Fibroblast of skin of right quadriceps (primary cell): ENCODE data around the gene MCTP2.
"Not testable (repeated sequence)": the region's sequence is repeated elsewhere in the genome, so short reads cannot be mapped to it uniquely, and the experiment has no call there.

Source experiments
- DNase-seq: peaks from one replicate; pipeline ENCODE4 v3.0.0-alpha.2; 2013

Gene MCTP2

GRCh38 chr15:94477913-94478553, 246.7 kb downstream of the MCTP2 start:
- no peak for DNase-seq

GRCh38 chr15:94478763-94479162, 247.4 kb downstream of the MCTP2 start:
- no peak for DNase-seq

- DNase-seq: no peak
Measured at GRCh38 chr15:94480289-94480834, 249.0 kb downstream of the MCTP2 start.

GRCh38 chr15:94485148-94485719, 253.9 kb downstream of the MCTP2 start:
- no peak for DNase-seq

- DNase-seq: no peak
Measured at GRCh38 chr15:94487635-94488034, 256.3 kb downstream of the MCTP2 start.

GRCh38 chr15:94493176-94493575, 261.8 kb downstream of the MCTP2 start:
- DNase-seq: no peak

GRCh38 chr15:94493586-94493985, 262.2 kb downstream of the MCTP2 start:
- DNase-seq: not testable (repeated sequence)

GRCh38 chr15:94494732-94495131, 263.4 kb downstream of the MCTP2 start:
- DNase-seq: no peak

GRCh38 chr15:94503293-94503692, 271.9 kb downstream of the MCTP2 start:
- no peak for DNase-seq

GRCh38 chr15:94509259-94509658, 277.9 kb downstream of the MCTP2 start:
- no peak for DNase-seq

GRCh38 chr15:94522125-94522524, 290.8 kb downstream of the MCTP2 start:
- DNase-seq: no peak

GRCh38 chr15:94523873-94524272, 292.5 kb downstream of the MCTP2 start:
- no peak for DNase-seq

GRCh38 chr15:94524565-94524964, 293.2 kb downstream of the MCTP2 start:
- no peak for DNase-seq

- no peak for DNase-seq
Measured at GRCh38 chr15:94526071-94526689, 294.8 kb downstream of the MCTP2 start.

- DNase-seq: no peak
Measured at GRCh38 chr15:94532226-94532625, 300.9 kb downstream of the MCTP2 start.
